Esophagus (tissue), 2 donors: Measurements from ENCODE around the gene RASA3. TPM values are rescaled to one million over a fixed set of nuclear protein-coding genes. Genes with fewer than 3 reads are reported as not detected.

Experiments used
- H3K27ac ChIP-seq, 2 donors: one replicate each; pipeline ENCODE4 v1.5.1; 2013; ENCODE audit warnings: low read depth in 2 of 2, mild to moderate bottlenecking in 2 of 2, inconsistent platforms in 1 of 2, low read length in 1 of 2, moderate library complexity in 1 of 2
- H3K27me3 ChIP-seq, 2 donors: one replicate each; pipeline ENCODE4 v1.6.1; 2013; ENCODE audit warnings: low read length in 2 of 2, control low read depth in 1 of 2, mild to moderate bottlenecking in 1 of 2; ENCODE audit not compliant: insufficient read depth in 2 of 2, control insufficient read depth in 1 of 2
- H3K36me3 ChIP-seq, 2 donors: one replicate each; pipeline ENCODE4 v1.6.1; 2013; ENCODE audit warnings: low read length in 1 of 2; ENCODE audit not compliant: control insufficient read depth in 2 of 2, insufficient read depth in 2 of 2
- H3K4me1 ChIP-seq, 2 donors: one replicate each; pipeline ENCODE4 v1.6.1; 2013; ENCODE audit warnings: low read length in 1 of 2; ENCODE audit not compliant: control insufficient read depth in 2 of 2, insufficient read depth in 2 of 2
- H3K4me3 ChIP-seq, 2 donors: one replicate each; pipeline ENCODE4 v1.5.1; 2013; ENCODE audit warnings: low read length in 2 of 2, mild to moderate bottlenecking in 2 of 2, low read depth in 1 of 2, moderate library complexity in 1 of 2
- H3K9me3 ChIP-seq, 2 donors: one replicate each; pipeline ENCODE4 v1.6.1; 2013; ENCODE audit warnings: mild to moderate bottlenecking in 2 of 2, low read depth in 1 of 2, low read length in 1 of 2, moderate library complexity in 1 of 2; ENCODE audit not compliant: control insufficient read depth in 2 of 2, insufficient read depth in 1 of 2
- WGBS, 2 donors: extraction: QIAGEN DNeasy Blood & Tissue Kit; methylation state at CpG; one replicate each; pipeline ENCODE4 v1.1.7; 2013; 5-methylcytosine and 5-hydroxymethylcytosine counted together
- polyA plus RNA-seq, 2 donors: library from polyadenylated mRNA; stranded (reverse); fragments of 200-250 nt; gene quantifications; one replicate each; pipeline ENCODE4 v1.2.3, GENCODE V29; 2013
- donor health status: healthy with polysubstance abuse.
- donor health status: Bipolar disorder and iron deficiency.

The RASA3 gene
- polyA plus RNA-seq, 2 donors = 1.5 to 1.8 TPM

- peaks cover 0 to 30% of the 10 kb centered on the region in 2 donors for H3K4me1 ChIP-seq
- H3K27me3 ChIP-seq = no peaks in the 10 kb centered on the region
- H3K27ac ChIP-seq = no peak overlapping the region
- H3K36me3 ChIP-seq = no peaks in the 10 kb centered on the region
- no peak overlapping the region for H3K4me3 ChIP-seq
- peaks cover 0 to 6% of the 10 kb centered on the region in 2 donors for H3K9me3 ChIP-seq
- WGBS, 2 donors = 73 to 80% methylated on average over 24 of the region's 24 CpGs
These were observed 11.6 kb upstream of the RASA3 start for GRCh38 chr13:114143806-114144605.

- Histone ChIP-seq H3K27me3 (no peaks in the 10 kb centered on the region), H3K27ac (no peak overlapping the region)
- WGBS, 2 donors = 49 to 53% methylated on average over 28 of the region's 28 CpGs
These were observed 10.4 kb upstream of the RASA3 start for GRCh38 chr13:114142640-114143490.

GRCh38 chr13:114142137-114142550, 9.7 kb upstream of the RASA3 start:
- peaks cover 0 to 30% of the 10 kb centered on the region in 2 donors for H3K4me1 ChIP-seq
- WGBS, 2 donors = 82 to 84% methylated on average over 6 of the region's 6 CpGs
- H3K36me3 ChIP-seq = no peaks in the 10 kb centered on the region
- no peak overlapping the region for H3K27ac ChIP-seq
- H3K9me3 ChIP-seq = peaks cover 0 to 6% of the 10 kb centered on the region in 2 donors
- H3K4me3 ChIP-seq = no peak overlapping the region
- no peaks in the 10 kb centered on the region for H3K27me3 ChIP-seq

More at GRCh38 chr13:114142640-114143490, 10.4 kb upstream of the RASA3 start:
- Histone ChIP-seq H3K36me3 (no peaks in the 10 kb centered on the region), H3K4me1 (peaks cover 0 to 30% of the 10 kb centered on the region in 2 donors), H3K9me3 (peaks cover 0 to 6% of the 10 kb centered on the region in 2 donors), H3K4me3 (no peak overlapping the region)

- H3K4me3 ChIP-seq = no peak overlapping the region
- H3K9me3 ChIP-seq = peaks cover 0 to 6% of the 10 kb centered on the region in 2 donors
- WGBS, 2 donors = 75 to 77% methylated on average over 15 of the region's 15 CpGs
- no peak overlapping the region for H3K27ac ChIP-seq
- H3K4me1 ChIP-seq = peaks cover 0 to 30% of the 10 kb centered on the region in 2 donors
- H3K27me3 ChIP-seq = no peaks in the 10 kb centered on the region
- H3K36me3 ChIP-seq = no peaks in the 10 kb centered on the region
These were observed 9.0 kb upstream of the RASA3 start for GRCh38 chr13:114141261-114141996.

- WGBS, 2 donors = 33 to 37% methylated on average over 9 to 10 of the region's 10 CpGs
- Histone ChIP-seq H3K27ac (no peak overlapping the region), H3K4me1 (peaks cover 0 to 30% of the 10 kb centered on the region in 2 donors)
These were observed 8.5 kb upstream of the RASA3 start for GRCh38 chr13:114140906-114141250.

GRCh38 chr13:114140131-114140905, 7.9 kb upstream of the RASA3 start:
- H3K9me3 ChIP-seq = peaks cover 0 to 6% of the 10 kb centered on the region in 2 donors
- H3K27me3 ChIP-seq = no peaks in the 10 kb centered on the region
- H3K36me3 ChIP-seq = no peaks in the 10 kb centered on the region
- WGBS, 2 donors = 35 to 36% methylated on average over 24 to 25 of the region's 25 CpGs
- no peak overlapping the region for H3K27ac ChIP-seq
- H3K4me1 ChIP-seq = peaks cover 0 to 32% of the 10 kb centered on the region in 2 donors
- no peak overlapping the region for H3K4me3 ChIP-seq

More at GRCh38 chr13:114140906-114141250, 8.5 kb upstream of the RASA3 start:
- peaks cover 0 to 6% of the 10 kb centered on the region in 2 donors for H3K9me3 ChIP-seq
- H3K4me3 ChIP-seq = no peak overlapping the region
- no peaks in the 10 kb centered on the region for H3K36me3 ChIP-seq
- no peaks in the 10 kb centered on the region for H3K27me3 ChIP-seq

- peaks cover 0 to 2% of the 10 kb centered on the region in 2 donors for H3K9me3 ChIP-seq
- no peak overlapping the region for H3K27ac ChIP-seq
- 91 to 93% methylated on average over 7 of the region's 7 CpGs for WGBS, 2 donors
- H3K36me3 ChIP-seq = no peaks in the 10 kb centered on the region
- no peaks in the 10 kb centered on the region for H3K27me3 ChIP-seq
- no peak overlapping the region for H3K4me3 ChIP-seq
- peaks cover 2 to 17% of the 10 kb centered on the region in 2 donors for H3K4me1 ChIP-seq
These were observed 4.2 kb upstream of the RASA3 start for GRCh38 chr13:114136576-114136975.

GRCh38 chr13:114135731-114136171, 3.3 kb upstream of the RASA3 start:
- Histone ChIP-seq H3K36me3 (no peaks in the 10 kb centered on the region), H3K9me3 (no peaks in the 10 kb centered on the region), H3K4me3 (no peak overlapping the region), H3K4me1 (peaks cover 2 to 13% of the 10 kb centered on the region in 2 donors), H3K27ac (no peak overlapping the region), H3K27me3 (peaks cover 0 to under 1% of the 10 kb centered on the region in 2 donors)
- 91 to 92% methylated on average over 15 of the region's 15 CpGs for WGBS, 2 donors
